Measurements from ENCODE around the gene BANF2.

DNA sequence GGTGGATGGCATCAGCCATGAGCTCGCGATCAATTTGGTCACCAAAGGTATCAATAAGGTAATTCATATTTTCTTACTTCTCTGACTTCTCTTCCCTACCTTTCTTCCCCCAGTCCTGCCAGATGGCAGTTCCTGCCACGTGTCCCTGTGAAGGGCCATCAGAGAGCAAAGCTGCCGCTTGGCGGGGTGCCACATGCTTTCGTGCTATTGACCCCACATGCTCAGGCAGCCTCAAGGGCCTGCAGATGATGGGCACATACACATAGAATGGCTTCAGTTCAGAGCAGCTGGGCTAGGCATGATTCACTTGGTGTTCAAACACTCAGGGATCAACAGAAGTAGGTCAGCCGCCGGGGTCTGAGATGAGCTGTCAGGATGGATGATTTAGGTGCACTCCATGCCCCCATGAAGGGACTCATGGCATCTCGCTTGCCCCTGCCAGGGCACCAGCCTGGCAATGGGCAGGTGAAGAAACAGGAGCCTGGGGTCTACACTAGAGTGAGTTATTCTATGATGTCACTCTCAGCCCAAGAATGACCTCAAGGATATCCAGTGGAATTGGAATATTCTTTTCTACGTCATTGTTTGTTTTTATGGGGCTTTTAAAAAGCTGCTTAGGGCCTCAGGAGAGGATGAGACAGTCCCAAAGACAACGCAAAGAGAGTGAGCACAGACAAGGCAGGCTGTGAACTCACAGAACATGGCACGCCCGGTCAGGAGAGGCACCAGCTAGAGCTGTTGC, 25.5 kb downstream of the BANF2 start:
- TF ChIP-seq, protein P1, sequence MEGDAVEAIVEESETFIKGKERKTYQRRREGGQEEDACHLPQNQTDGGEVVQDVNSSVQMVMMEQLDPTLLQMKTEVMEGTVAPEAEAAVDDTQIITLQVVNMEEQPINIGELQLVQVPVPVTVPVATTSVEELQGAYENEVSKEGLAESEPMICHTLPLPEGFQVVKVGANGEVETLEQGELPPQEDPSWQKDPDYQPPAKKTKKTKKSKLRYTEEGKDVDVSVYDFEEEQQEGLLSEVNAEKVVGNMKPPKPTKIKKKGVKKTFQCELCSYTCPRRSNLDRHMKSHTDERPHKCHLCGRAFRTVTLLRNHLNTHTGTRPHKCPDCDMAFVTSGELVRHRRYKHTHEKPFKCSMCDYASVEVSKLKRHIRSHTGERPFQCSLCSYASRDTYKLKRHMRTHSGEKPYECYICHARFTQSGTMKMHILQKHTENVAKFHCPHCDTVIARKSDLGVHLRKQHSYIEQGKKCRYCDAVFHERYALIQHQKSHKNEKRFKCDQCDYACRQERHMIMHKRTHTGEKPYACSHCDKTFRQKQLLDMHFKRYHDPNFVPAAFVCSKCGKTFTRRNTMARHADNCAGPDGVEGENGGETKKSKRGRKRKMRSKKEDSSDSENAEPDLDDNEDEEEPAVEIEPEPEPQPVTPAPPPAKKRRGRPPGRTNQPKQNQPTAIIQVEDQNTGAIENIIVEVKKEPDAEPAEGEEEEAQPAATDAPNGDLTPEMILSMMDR (IDR thresholded peaks at IDR 0.05) = no peak
- TF ChIP-seq POLR2A (IDR thresholded peaks at IDR 0.05) = no peak

Measured in prostate gland (tissue), 2 donors.